NCI-H1436 (cell line): ENCODE data around the gene ENO3.

Source experiments
- DNase-seq: peaks from one replicate; lab custom pipeline; 2025; lab: John Stamatoyannopoulos, UW

Gene ENO3

GRCh38 chr17:4937553-4937952 lies 13.4 kb upstream of the ENO3 start:
- no peak for DNase-seq

- DNase-seq, result no peak
Measured at GRCh38 chr17:4938069-4938491, 12.8 kb upstream of the ENO3 start.

- no peak for DNase-seq
Measured at GRCh38 chr17:4938688-4939545, 12.0 kb upstream of the ENO3 start.

GRCh38 chr17:4939546-4939795 lies 11.4 kb upstream of the ENO3 start:
- DNase-seq, result no peak

DNA sequence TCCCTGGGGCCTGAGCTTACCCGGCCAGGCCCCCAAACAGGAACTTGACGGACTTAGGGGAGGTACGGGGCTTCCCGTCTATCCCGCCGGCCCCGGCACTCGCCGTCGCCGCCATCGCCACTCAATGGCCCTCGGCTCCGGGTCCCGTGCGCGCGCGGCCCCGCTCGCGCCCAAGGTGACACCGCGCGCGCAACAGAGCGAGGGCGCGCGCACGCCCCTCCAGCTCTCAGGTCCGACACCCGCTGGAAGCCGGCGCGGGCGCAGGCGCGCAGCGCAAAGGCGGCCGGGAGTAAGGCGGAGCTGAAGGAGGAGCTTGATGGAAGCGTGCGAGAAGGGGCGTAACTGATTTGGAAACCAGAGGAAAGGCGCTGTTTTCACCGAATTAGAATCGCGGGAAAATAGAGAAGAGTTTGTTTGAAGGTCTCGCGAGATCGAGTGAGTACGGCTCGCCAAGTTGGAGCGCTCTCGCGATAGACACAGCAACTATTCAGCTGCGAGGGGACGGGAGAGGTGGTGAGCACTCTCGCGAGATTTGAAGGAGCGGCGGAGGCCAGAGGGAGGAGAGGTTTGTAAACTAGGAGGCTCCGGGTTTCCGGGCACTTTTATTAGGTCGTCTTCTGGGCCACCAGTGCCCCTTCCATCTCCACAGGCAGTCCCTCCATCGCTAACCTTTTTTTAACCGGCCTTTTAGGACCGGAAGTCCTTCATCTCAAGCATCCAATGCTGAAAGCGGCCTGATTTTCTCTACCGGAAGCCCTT lies 10.9 kb upstream of the ENO3 start, which contains the start of the genes RNF167 and SLC25A11:
Gene RNF167, plus strand, starts transcription at position 473 of the 759 bp plus-strand sequence. CDS start 642 bp downstream, outside the sequence.
Gene SLC25A11, minus strand, starts transcription at position 251 of the 759 bp plus-strand sequence. Its CDS starts 136 bp downstream, at position 115.
- DNase-seq, result peak; percentile 98

- no peak for DNase-seq
Measured at GRCh38 chr17:4940555-4941318, 10.2 kb upstream of the ENO3 start.

DNA sequence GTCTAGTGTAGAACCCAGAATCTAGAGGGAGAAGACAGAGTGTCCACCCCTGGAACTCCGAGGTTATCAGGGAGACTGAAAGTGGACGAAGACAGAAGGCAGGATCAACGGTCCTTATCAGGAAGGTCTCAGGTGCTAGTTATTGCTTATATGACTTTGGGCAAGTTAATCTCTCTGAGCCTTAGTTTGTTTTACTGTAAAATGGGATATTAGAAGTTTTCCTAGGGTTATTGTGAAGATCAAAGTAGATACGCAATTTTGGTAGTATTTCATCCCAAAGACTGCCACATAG lies 9.7 kb upstream of the ENO3 start:
- DNase-seq, result no peak

DNA sequence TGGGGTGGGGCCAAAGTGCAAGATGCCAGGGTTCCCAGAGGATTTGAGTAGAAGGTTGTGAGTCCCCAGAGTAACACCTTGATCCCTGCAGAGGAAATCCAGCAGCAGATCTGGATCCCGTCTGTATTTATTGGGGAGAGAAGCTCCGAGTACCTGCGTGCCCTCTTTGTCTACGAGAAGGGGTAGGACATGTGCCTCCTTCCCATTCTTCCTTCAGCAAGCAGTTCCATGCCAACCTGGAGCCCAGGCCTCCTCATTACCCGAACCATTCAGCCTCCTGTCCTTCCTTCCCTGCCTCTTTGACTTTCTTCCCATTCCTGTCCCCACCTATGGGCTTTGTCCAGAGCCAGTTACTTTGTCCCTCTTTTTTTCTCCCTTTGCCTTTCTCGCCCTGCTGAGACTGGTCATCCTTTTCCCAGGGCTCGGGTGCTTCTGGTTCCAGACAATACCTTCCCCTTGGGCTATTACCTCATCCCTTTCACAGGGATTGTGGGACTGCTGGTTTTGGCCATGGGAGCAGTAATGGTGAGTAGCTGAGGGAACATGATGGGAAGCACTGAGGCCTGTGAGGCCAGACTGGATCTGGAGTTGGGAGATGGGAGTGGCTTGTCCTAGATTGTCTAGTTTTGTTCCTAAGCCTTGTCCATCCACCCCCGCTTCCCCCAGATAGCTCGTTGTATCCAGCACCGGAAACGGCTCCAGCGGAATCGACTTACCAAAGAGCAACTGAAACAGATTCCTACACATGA lies 8.0 kb upstream of the ENO3 start:
- DNase-seq, result no peak

GRCh38 chr17:4944163-4944553 lies 6.8 kb upstream of the ENO3 start:
- DNase-seq, result no peak

GRCh38 chr17:4944554-4945175 lies 6.3 kb upstream of the ENO3 start:
- no peak for DNase-seq

GRCh38 chr17:4945176-4945943 lies 5.6 kb upstream of the ENO3 start:
- no peak for DNase-seq

- DNase-seq, result no peak
Measured at GRCh38 chr17:4945944-4946280, 5.0 kb upstream of the ENO3 start.

- no peak for DNase-seq
Measured at GRCh38 chr17:4946312-4946976, 4.5 kb upstream of the ENO3 start.

DNA sequence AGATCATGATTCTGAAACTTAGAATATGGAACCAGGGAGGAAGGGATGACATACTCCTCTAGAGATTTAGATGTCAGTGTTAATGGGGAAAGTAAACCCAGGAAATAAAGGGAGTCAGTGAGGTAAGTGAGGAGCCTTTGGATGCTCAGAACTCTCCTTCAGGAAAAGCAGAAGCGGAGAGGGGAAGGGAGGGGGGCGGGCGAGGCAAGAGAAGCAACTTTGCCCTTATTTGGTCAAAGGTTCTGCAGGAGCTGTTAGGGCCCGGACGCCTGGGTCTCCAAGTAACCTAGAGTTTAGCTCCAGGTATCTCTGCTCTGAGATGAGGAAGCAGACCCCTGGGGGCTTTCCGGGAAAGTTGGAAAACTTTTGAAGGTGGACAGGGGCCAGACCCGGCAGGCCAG lies 3.9 kb upstream of the ENO3 start:
- DNase-seq, result no peak

DNA sequence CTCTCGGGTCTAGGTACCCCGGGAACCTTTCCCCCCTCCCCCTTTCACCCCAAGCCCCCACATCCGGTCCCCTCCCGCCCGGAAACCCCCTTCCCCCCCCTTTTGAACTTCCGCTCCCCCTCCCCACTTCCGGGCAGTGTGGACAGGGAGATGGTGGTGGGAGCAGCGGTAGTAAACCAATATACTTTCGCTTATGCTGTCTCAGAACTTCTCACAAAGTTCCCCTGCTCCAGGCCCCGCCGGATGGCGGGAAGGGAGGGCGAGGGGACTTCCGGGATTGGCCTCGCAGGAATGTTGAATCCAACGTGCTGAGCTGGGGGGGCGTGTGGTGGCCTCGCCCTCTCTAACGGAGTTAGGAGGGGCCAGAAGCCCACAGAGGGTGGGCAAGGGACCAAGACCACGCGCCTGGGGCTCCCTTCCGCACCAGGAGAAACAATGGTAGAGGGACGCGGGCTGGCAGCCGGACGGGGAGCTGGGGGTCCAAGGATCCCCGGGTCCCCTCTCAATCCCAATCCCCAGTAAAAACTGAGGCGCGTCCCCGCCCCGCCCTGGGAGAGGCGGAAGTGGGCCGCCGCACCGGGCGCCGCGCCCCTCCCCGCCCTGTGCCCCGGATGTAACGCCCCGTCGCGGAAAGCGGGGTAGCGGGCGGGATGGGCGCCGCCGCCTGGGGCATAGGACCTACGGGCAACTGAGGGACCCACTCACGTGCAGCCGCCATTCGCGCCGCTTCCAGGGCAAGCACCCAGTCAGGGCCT lies 3.3 kb upstream of the ENO3 start:
- peak; percentile 9 for DNase-seq

DNA sequence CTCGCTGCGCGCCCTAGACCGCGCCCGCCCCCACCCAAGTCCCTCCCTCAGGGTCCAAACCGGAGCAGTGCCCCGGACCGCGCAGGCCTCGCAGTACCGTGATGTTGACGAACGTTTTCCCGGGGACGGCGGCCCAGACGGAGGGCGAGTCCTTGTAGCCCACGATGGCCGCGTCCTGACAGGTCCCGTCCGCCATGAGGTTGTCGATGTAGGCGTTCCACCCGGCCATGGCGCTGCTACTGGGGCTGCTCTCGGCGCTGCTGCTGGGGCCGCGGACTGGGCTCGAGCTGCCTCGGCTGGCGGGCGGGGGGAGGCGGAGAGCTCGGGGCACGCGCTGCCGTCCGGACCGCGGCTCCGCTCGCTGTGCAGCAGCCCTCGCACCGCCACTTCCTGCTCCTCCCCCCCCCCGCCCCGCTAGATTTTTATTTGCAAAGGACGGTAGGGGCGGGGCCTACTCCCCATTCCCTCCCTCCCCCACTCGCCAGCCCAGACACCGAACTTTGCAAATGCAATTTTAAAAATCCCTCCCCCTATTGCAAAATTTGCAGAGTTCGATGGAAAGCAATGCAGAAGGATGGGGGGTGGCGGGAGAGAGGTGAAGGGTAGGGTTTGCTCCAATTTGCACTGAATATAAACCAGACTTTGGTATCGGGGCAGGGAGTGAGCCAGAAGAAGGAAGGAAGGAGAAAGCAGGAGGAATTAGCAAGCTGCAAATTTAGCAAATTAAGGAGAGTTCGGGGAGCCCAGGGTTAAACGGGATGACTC lies 2.6 kb upstream of the ENO3 start, which contains the start of gene PFN1:
Gene PFN1, minus strand, starts transcription at position 365 of the 765 bp plus-strand sequence. Its CDS starts 136 bp downstream, at position 229.
- peak; percentile 85 for DNase-seq

- DNase-seq, result peak; percentile 77
Measured at GRCh38 chr17:4948931-4949320, 2.0 kb upstream of the ENO3 start.

GRCh38 chr17:4949321-4950074 lies 1.4 kb upstream of the ENO3 start:
- DNase-seq, result peak; percentile 33
